Uterus (tissue), 2 donors: Measurements from ENCODE around the gene KIAA1191.

Experiments
- CTCF ChIP-seq, 4 experiments: fragments of 200-600 bp in 2 of 4; fragments of 450-650 bp in 2 of 4; sonication (generic) in 2 of 4; IDR thresholded peaks; one replicate each; pipeline ENCODE4 v1.5.1; 2016 to 2019; ENCODE audit warnings: antibody characterized with exemption in 4 of 4, mild to moderate bottlenecking in 2 of 4, moderate library complexity in 1 of 4
- POLR2A ChIP-seq, 2 donors: fragments of 450-650 bp; IDR thresholded peaks; one replicate each; pipeline ENCODE4 v1.6.1; 2016; ENCODE audit warnings: antibody characterized with exemption in 2 of 2, mild to moderate bottlenecking in 1 of 2, moderate library complexity in 1 of 2

GRCh38 chr5:176369934-176370711, 8.6 kb upstream of the KIAA1191 start:
- TF ChIP-seq POLR2A (IDR thresholded peaks at IDR 0.05) (no peak), CTCF (IDR thresholded peaks at IDR 0.05) (no peak)
